A673 (cell line): Measurements from ENCODE around the gene ACHE. TPM values are rescaled to one million over a fixed set of nuclear protein-coding genes. Genes with fewer than 3 reads are reported as not detected.

Source experiments
- BruUV-seq: library from RNA; stranded (reverse); fragments of 400-500 nt; replicated peaks from 2 replicates; lab custom pipeline; 2021; lab: Mats Ljungman, UMichigan
- CTCF ChIA-PET: fragments of 300-600 bp; sonication (Branson Sonifier 250); formaldehyde crosslinking; loops from one replicate; lab custom pipeline; 2022; ENCODE audit warnings: antibody characterized with exemption; lab: Charles Lee
- POLR2A ChIA-PET: fragments of 300-600 bp; sonication (Branson Sonifier 250); formaldehyde crosslinking; loops from one replicate; lab custom pipeline; 2022; ENCODE audit warnings: antibody characterized with exemption; ENCODE audit not compliant: low non-redundant PET; lab: Charles Lee
- DNase-seq: peaks from one replicate; pipeline ENCODE4 v3.0.0-alpha.2; 2015; ENCODE audit warnings: low spot score
- H3K27ac ChIP-seq: fragments of 200-600 bp; sonication (generic); 2 replicates; pipeline ENCODE4 v1.5.1; 2016; ENCODE audit warnings: mixed run types, low read depth, mild to moderate bottlenecking, mixed read lengths, antibody characterized with exemption, low read length; ENCODE audit not compliant: poor library complexity, severe bottlenecking
- H3K27me3 ChIP-seq: fragments of 200-600 bp; sonication (generic); replicated peaks from 2 replicates; pipeline ENCODE4 v1.6.1; 2017; ENCODE audit warnings: mixed run types, low read depth, mild to moderate bottlenecking, mixed read lengths, antibody characterized with exemption, low read length; ENCODE audit not compliant: insufficient read depth, poor library complexity
- H3K36me3 ChIP-seq: fragments of 200-600 bp; sonication (generic); 2 replicates; pipeline ENCODE4 v1.6.1; 2016; ENCODE audit warnings: mixed run types, mild to moderate bottlenecking, mixed read lengths, antibody characterized with exemption, low read length; ENCODE audit not compliant: insufficient read depth, poor library complexity, severe bottlenecking
- H3K4me1 ChIP-seq: fragments of 200-600 bp; sonication (generic); 2 replicates; pipeline ENCODE4 v1.6.1; 2017; ENCODE audit warnings: mixed run types, mild to moderate bottlenecking, mixed read lengths, antibody characterized with exemption, low read length; ENCODE audit not compliant: insufficient read depth, poor library complexity, severe bottlenecking
- H3K4me3 ChIP-seq: fragments of 200-600 bp; sonication (generic); 2 replicates; pipeline ENCODE4 v1.5.1; 2016; ENCODE audit warnings: low read depth, mixed run types, mild to moderate bottlenecking, mixed read lengths, low read length; ENCODE audit not compliant: poor library complexity, severe bottlenecking
- H3K9me3 ChIP-seq: fragments of 200-600 bp; sonication (generic); 2 replicates; pipeline ENCODE4 v1.6.1; 2016; ENCODE audit warnings: mixed run types, low read depth, mild to moderate bottlenecking, mixed read lengths, antibody characterized with exemption, low read length; ENCODE audit not compliant: poor library complexity, severe bottlenecking
- EZH2 ChIP-seq: fragments of 200-600 bp; sonication (generic); IDR thresholded peaks from 2 replicates; pipeline ENCODE4 v1.6.1; 2017; ENCODE audit warnings: borderline replicate concordance, low read depth, mild to moderate bottlenecking, mixed read lengths, antibody characterized with exemption, low read length; ENCODE audit not compliant: poor library complexity, severe bottlenecking
- intact Hi-C: fragments of 100-400 bp; cut with micrococcal nuclease; formaldehyde crosslinking; loops from one replicate; pipeline ENCODE4 v1.10.0; 2022; ENCODE audit not compliant: unreplicated experiment
- total RNA-seq: library from RNA; stranded (reverse); gene quantifications from 2 replicates; pipeline ENCODE4 v1.2.3, GENCODE V29; 2021
- TF ChIP-seq, protein P1 (sequence below): fragments of 300-800, 200-600 bp; sonication (generic); conservative IDR thresholded peaks from 2 replicates; pipeline ENCODE4 v1.5.1; 2017; ENCODE audit warnings: low read depth, mild to moderate bottlenecking, antibody characterized with exemption, low read length, moderate library complexity, mixed read lengths

Gene ACHE
- total RNA-seq, 1 experiment from 2014 or later = 0.52 TPM

DNA sequence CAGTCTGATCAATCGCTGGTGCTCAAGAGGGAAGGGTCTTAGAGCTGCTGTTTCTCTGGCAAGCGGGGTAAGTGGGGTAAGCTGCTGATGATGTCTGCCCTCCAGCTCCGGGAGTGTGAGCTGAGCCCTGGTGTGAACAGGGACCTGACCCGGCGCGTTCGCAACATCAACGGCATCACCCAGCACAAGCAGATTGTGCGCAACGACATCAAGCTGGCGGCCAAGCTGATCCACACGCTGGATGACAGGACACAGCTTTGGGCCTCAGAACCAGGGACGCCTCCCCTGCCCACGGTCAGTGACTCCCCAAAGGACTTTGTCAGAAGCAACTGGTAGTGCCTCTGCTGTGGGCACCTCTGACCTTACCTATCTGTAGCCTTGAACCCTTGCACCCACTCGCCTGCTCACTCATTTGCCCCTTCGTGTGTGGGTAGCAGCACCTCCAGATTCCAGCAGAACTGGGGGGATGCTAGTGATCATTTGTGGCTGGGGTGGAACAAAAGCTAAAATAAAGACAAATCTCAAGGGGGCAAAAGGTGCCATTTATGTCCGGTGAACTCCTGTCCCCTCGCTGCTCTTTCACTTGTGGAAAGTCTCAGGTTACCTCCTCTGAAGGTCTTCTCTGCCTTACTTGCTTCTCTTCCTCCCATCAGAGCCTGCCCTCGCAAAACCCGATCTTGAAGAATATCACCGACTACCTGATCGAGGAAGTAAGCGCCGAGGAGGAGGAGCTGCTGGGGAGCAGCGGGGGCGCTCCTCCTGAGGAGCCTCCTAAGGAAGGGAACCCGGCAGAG, 9.3 kb downstream of the ACHE start:
- DNase-seq = no peak
- TF ChIP-seq, protein P1, sequence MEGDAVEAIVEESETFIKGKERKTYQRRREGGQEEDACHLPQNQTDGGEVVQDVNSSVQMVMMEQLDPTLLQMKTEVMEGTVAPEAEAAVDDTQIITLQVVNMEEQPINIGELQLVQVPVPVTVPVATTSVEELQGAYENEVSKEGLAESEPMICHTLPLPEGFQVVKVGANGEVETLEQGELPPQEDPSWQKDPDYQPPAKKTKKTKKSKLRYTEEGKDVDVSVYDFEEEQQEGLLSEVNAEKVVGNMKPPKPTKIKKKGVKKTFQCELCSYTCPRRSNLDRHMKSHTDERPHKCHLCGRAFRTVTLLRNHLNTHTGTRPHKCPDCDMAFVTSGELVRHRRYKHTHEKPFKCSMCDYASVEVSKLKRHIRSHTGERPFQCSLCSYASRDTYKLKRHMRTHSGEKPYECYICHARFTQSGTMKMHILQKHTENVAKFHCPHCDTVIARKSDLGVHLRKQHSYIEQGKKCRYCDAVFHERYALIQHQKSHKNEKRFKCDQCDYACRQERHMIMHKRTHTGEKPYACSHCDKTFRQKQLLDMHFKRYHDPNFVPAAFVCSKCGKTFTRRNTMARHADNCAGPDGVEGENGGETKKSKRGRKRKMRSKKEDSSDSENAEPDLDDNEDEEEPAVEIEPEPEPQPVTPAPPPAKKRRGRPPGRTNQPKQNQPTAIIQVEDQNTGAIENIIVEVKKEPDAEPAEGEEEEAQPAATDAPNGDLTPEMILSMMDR = no peak
- TF ChIP-seq EZH2 = no peak
- H3K4me3 ChIP-seq = no peak overlapping the region
- no peaks in the 10 kb centered on the region for H3K27me3 ChIP-seq
- POLR2A ChIA-PET = interaction anchor here (0.6 to 2.1 kb wide), 2 partner anchors 11 to 22 kb away, joined by 3 to 4 read pairs; partner anchors contain the start of gene SRRT
- no TSS peak for BruUV-seq
- H3K27ac ChIP-seq = peak overlapping the region; percentile 23
- H3K36me3 ChIP-seq = peaks cover 75% of the 10 kb centered on the region
- intact Hi-C loops = no loop called here
- CTCF ChIA-PET = interaction anchor here (0.6 to 1.0 kb wide), 2 partner anchors 85 to 181 kb away, joined by 3 to 5 read pairs; no protein-coding TSS in a partner anchor
- H3K4me1 ChIP-seq = peaks cover 24% of the 10 kb centered on the region
- H3K9me3 ChIP-seq = no peaks in the 10 kb centered on the region

DNA sequence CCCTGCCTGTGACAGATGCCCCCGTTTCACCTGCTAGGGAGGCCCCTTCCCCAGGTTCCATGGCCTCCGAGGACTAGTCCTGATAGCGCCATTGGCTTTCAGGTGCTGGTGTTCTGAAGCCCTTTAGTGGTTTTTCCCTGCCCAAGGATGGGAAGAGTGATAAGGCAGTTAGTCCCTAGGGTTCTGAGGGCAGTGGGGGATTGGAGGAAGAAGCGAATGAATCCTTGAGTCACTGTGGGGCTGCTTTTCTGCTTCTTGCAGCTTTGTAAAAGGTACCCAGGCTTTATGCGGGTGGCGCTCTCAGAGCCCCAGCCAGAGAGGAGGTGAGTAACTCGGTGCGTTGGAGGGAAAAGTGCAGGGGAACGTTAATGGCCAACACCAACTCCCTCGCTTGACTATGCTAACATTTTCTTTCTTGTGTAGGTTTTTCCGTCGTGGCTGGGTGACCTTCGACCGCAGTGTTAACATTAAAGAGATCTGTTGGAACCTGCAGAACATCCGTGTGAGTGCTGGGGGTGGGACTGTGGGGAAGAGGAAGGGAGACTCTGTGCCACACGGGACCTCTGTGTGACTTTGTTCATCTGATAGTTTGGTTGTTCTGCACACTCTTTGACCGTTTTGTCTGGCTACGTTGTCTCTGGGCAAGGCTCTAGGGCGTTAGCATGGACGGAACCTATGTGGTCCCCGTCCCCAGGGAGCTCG, 10.1 kb downstream of the ACHE start:
- Histone ChIP-seq H3K4me1 (peaks cover 23% of the 10 kb centered on the region), H3K9me3 (no peaks in the 10 kb centered on the region), H3K36me3 (peaks cover 82% of the 10 kb centered on the region), H3K27me3 (no peaks in the 10 kb centered on the region), H3K4me3 (no peak overlapping the region), H3K27ac (no peak overlapping the region)
- TF ChIP-seq, protein P1 = no peak
- no peak for TF ChIP-seq EZH2
- POLR2A ChIA-PET = no interaction called here
- CTCF ChIA-PET = no interaction called here
- intact Hi-C loops = no loop called here
- BruUV-seq = no TSS peak
- no peak for DNase-seq

DNA sequence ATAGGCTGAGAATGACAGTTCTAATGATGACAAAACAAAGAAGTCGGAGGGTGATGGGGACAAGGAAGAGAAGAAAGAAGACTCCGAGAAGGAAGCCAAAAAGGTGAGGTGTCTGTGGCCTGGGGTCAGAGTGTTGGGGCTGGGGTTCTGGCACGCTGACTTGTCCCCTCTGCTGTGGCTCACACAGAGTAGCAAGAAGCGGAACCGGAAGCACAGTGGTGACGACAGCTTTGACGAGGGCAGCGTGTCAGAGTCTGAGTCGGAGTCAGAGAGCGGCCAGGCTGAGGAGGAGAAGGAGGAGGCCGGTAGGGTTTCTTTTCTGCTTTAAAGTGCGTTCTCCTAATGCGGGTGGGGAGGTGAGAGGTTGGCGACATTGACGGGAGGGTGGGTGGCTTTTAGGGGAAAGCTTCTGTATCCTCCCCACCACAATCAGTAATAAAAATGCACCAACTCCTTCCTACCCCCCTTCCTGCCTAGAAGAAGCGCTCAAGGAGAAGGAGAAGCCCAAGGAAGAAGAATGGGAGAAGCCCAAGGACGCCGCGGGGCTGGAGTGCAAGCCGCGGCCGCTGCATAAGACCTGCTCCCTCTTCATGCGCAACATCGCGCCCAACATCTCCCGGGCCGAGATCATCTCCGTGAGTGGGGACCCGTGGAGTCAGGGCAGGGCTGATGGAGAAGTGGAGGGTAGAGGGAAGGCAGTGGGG, 10.8 kb downstream of the ACHE start:
- peaks cover 21% of the 10 kb centered on the region for H3K4me1 ChIP-seq
- H3K27me3 ChIP-seq = no peaks in the 10 kb centered on the region
- TSS peak; percentile 42 for BruUV-seq
- CTCF ChIA-PET = no interaction called here
- DNase-seq = no peak
- peaks cover 84% of the 10 kb centered on the region for H3K36me3 ChIP-seq
- POLR2A ChIA-PET = no interaction called here
- no peak overlapping the region for H3K27ac ChIP-seq
- no peak overlapping the region for H3K4me3 ChIP-seq
- intact Hi-C loops = no loop called here
- H3K9me3 ChIP-seq = no peaks in the 10 kb centered on the region
- TF ChIP-seq, protein P1 = no peak
- TF ChIP-seq EZH2 = no peak
